ENCODE results near the gene AMY2A.
"Not testable (repeated sequence)": the region's sequence is repeated elsewhere in the genome, so short reads cannot be mapped to it uniquely, and the experiment has no call there.

- not testable (repeated sequence) for TF ChIP-seq CTCF (IDR thresholded peaks at IDR 0.05); POLR2AphosphoS5 (IDR thresholded peaks at IDR 0.05; ENCODE audit: low read depth, low read length); GABPA (IDR thresholded peaks at IDR 0.05; ENCODE audit: low read depth)
Measured at GRCh38 chr1:103650305-103650704, 33.1 kb downstream of the AMY2A start.
